Measurements from ENCODE around the gene RELL1.

RELL1 gene

DNA sequence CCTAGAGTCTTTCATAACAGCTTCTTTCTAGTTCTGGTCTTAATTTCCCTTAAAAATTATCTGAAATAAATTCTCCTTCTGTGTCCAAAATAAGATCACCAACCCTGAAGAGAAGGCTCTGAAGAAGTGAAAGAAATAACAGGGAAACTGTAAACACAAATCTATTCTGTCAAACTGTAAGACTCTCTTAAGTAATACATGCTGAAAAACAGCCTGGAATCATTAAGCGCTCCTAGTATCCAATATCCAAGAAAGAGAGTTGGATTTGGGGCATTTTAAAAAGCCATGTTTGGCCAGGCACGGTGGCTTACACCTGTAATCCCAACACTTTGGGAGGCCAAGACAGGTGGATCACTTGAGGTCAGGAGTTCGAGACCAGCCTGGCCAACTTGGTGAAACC, 53.3 kb downstream of the RELL1 start:
- DNase-seq (ENCODE audit: extremely low read depth, low read depth): no peak
- H3K4me3 ChIP-seq (replicated peaks; ENCODE audit: low read depth, low read length): no peak overlapping the region
- TF ChIP-seq, protein P1, sequence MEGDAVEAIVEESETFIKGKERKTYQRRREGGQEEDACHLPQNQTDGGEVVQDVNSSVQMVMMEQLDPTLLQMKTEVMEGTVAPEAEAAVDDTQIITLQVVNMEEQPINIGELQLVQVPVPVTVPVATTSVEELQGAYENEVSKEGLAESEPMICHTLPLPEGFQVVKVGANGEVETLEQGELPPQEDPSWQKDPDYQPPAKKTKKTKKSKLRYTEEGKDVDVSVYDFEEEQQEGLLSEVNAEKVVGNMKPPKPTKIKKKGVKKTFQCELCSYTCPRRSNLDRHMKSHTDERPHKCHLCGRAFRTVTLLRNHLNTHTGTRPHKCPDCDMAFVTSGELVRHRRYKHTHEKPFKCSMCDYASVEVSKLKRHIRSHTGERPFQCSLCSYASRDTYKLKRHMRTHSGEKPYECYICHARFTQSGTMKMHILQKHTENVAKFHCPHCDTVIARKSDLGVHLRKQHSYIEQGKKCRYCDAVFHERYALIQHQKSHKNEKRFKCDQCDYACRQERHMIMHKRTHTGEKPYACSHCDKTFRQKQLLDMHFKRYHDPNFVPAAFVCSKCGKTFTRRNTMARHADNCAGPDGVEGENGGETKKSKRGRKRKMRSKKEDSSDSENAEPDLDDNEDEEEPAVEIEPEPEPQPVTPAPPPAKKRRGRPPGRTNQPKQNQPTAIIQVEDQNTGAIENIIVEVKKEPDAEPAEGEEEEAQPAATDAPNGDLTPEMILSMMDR (IDR thresholded peaks at IDR 0.05; ENCODE audit: low read depth, low read length, missing control alignments): no peak

DNA sequence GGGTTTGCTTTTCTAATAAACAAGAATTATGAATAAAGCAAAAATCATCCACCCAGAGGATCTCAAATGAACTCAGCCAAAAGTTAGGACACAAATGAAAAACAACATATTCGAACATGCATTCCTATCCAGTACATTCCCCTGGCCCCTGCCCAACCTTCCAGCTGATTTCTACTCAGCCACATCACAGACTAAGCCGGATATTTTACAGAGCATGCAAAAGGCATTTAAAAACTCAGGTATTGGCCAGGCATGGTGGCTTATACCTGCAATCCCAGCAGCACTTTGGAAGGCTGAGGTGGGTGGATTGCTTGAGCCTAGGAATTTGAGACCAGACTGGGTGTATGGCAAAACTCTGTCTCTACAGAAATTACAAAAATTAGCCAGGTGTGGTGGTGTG, 54.6 kb downstream of the RELL1 start:
- TF ChIP-seq, protein P1 (IDR thresholded peaks at IDR 0.05; ENCODE audit: low read depth, low read length, missing control alignments): no peak
- H3K4me3 ChIP-seq (replicated peaks; ENCODE audit: low read depth, low read length): no peak overlapping the region
- DNase-seq (ENCODE audit: extremely low read depth, low read depth): no peak

GRCh38 chr4:37629713-37630112, 56.5 kb downstream of the RELL1 start:
- H3K4me3 ChIP-seq (replicated peaks; ENCODE audit: low read depth, low read length): no peak overlapping the region
- DNase-seq (ENCODE audit: extremely low read depth, low read depth): no peak
- TF ChIP-seq, protein P1 (IDR thresholded peaks at IDR 0.05; ENCODE audit: low read depth, low read length, missing control alignments): no peak

DNA sequence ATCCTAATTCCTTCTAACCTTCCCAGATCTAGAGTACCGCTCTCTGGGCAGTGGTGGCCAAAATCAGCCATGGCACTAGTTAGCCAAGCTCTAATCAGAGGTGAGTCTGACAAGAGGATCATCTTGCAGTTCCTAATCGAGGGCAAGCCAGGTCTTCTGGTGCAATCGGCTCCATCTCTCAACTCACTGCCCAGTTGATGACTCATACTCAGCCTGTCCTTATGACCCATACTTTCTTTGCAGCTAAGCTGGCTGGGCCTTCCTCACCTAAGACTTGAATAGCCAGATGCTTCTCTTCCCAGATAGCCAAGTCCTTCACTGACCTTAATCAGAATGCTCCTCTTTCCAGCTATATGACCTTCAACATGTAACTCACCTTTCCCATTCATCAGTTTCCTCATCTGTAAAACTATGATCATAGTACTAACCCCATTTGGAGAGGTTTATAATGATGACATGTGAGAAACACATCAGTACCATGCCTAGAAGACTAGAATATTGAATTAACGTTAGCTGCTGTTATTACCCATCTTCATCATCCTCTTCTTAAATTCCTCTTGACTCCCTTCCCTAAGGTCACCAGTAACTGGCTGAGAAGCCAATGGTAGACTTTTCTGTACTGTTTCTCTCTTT, 57.1 kb downstream of the RELL1 start:
- TF ChIP-seq, protein P1 (IDR thresholded peaks at IDR 0.05; ENCODE audit: low read depth, low read length, missing control alignments): no peak
- peak; percentile 36 for DNase-seq (ENCODE audit: extremely low read depth, low read depth)
- no peak overlapping the region for H3K4me3 ChIP-seq (replicated peaks; ENCODE audit: low read depth, low read length)

DNA sequence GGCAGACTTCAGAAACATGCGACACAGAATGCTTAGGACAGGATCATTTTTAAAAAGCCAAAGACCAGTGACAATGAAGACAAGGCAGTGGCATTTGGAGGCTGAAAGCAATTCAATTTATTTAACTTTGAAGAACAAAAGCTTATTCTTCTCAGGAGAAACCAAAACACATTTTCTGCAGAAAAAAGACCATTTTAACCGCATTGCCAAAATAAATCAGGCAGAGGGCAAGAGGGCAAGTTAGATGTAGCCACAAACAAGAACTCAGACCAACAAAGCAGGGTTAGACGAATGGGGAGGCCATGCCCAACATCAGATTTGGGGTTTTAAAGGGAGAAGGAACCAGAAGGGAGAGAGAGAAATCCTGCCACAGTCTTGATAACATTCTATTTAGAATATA, 58.9 kb downstream of the RELL1 start:
- TF ChIP-seq, protein P1 (IDR thresholded peaks at IDR 0.05; ENCODE audit: low read depth, low read length, missing control alignments): no peak
- no peak for DNase-seq (ENCODE audit: extremely low read depth, low read depth)
- no peak overlapping the region for H3K4me3 ChIP-seq (replicated peaks; ENCODE audit: low read depth, low read length)

GRCh38 chr4:37625499-37625898, 60.7 kb downstream of the RELL1 start:
- H3K4me3 ChIP-seq (replicated peaks; ENCODE audit: low read depth, low read length): no peak overlapping the region
- no peak for DNase-seq (ENCODE audit: extremely low read depth, low read depth)
- TF ChIP-seq, protein P1 (IDR thresholded peaks at IDR 0.05; ENCODE audit: low read depth, low read length, missing control alignments): no peak

GRCh38 chr4:37623940-37624339, 62.2 kb downstream of the RELL1 start:
- H3K4me3 ChIP-seq (replicated peaks; ENCODE audit: low read depth, low read length): no peak overlapping the region
- no peak for DNase-seq (ENCODE audit: extremely low read depth, low read depth)
- TF ChIP-seq, protein P1 (IDR thresholded peaks at IDR 0.05; ENCODE audit: low read depth, low read length, missing control alignments): no peak
